ENCODE data around the gene SLIT1. TPM values are rescaled to one million over a fixed set of nuclear protein-coding genes. Genes with fewer than 3 reads are reported as not detected.

Gene SLIT1
- polyA plus RNA-seq, 1 donor from 2014 or later = 9.5 TPM

GRCh38 chr10:97028126-97028831 is 157.5 kb downstream of the SLIT1 start:
- H3K9me3 ChIP-seq (ENCODE audit: low read length) = no peaks in the 10 kb centered on the region
- H3K9me2 ChIP-seq (ENCODE audit: insufficient read depth, low read length) = no peaks in the 10 kb centered on the region
- TF ChIP-seq SMC3 (conservative IDR thresholded peaks at IDR 0.05; ENCODE audit: poor library complexity) = no peak
- TF ChIP-seq EP300 (conservative IDR thresholded peaks at IDR 0.05; ENCODE audit: poor library complexity, severe bottlenecking) = no peak
- no peak for TF ChIP-seq REST (IDR thresholded peaks at IDR 0.05; ENCODE audit: borderline replicate concordance)
- TF ChIP-seq CTCF (IDR thresholded peaks at IDR 0.05; ENCODE audit: poor library complexity, severe bottlenecking) = no peak
- no peak for TF ChIP-seq EZH2 (IDR thresholded peaks at IDR 0.05; ENCODE audit: borderline replicate concordance, insufficient read depth, low read length, poor library complexity, severe bottlenecking)
- TF ChIP-seq MXI1 (conservative IDR thresholded peaks at IDR 0.05; ENCODE audit: poor library complexity, severe bottlenecking) = no peak
- no peaks in the 10 kb centered on the region for H3K79me2 ChIP-seq (replicated peaks; ENCODE audit: insufficient read depth, low read length)
- no peak overlapping the region for H3K27ac ChIP-seq (ENCODE audit: low read length)
- H3K36me3 ChIP-seq (ENCODE audit: insufficient read depth, low read length) = no peaks in the 10 kb centered on the region
- H3K4me3 ChIP-seq (ENCODE audit: low read length) = no peak overlapping the region
- H3K27me3 ChIP-seq (ENCODE audit: insufficient read depth, low read depth, low read length) = no peaks in the 10 kb centered on the region
- no peak overlapping the region for H3K9ac ChIP-seq (ENCODE audit: low read length)
- H2AFZ ChIP-seq (ENCODE audit: low read depth, low read length) = no peak overlapping the region
- no peaks in the 10 kb centered on the region for H4K20me1 ChIP-seq (ENCODE audit: insufficient read depth)
- H3F3A ChIP-seq (ENCODE audit: insufficient read depth, low read length, poor library complexity, severe bottlenecking) = no peaks in the 10 kb centered on the region
- H3K4me2 ChIP-seq (ENCODE audit: low read length) = no peak overlapping the region

DNA sequence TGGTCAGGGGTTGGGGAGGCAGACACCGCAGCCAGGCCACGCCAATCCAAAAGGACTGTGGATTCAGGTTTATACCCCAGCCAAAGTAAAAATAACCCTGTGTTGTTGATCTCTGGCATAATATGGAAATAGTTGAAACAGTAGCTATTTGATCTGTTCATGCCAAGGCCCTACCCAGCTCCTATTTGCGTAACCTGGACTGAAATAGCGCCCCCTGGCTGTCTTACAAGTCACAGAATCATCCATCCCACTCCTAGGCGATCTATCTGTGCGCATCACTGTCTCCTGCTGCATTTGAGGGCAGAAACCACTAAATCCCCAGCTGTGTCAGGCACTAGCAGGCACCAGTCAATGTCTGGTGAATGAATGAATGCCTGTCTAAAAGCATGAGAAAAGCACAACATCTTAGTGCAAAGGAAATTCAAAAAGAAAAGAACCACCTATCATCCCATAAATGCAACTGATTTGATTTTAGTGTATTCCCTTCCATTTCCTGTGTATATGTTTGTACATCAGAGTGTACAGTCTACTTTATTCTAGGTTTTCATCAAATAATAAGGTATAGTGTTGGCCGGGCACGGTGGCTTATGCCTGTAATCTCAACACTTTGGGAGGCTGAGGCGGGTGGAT is 160.0 kb downstream of the SLIT1 start:
- H3K9me3 ChIP-seq (ENCODE audit: low read length) = no peaks in the 10 kb centered on the region
- no peak overlapping the region for H3K9ac ChIP-seq (ENCODE audit: low read length)
- no peaks in the 10 kb centered on the region for H4K20me1 ChIP-seq (ENCODE audit: insufficient read depth)
- no peaks in the 10 kb centered on the region for H3K79me2 ChIP-seq (replicated peaks; ENCODE audit: insufficient read depth, low read length)
- no peak overlapping the region for H3K4me3 ChIP-seq (ENCODE audit: low read length)
- H3K27ac ChIP-seq (ENCODE audit: low read length) = no peak overlapping the region
- TF ChIP-seq MXI1 (conservative IDR thresholded peaks at IDR 0.05; ENCODE audit: poor library complexity, severe bottlenecking) (no peak), CTCF (IDR thresholded peaks at IDR 0.05; ENCODE audit: poor library complexity, severe bottlenecking) (peak; percentile 55), REST (IDR thresholded peaks at IDR 0.05; ENCODE audit: borderline replicate concordance) (no peak), POLR2AphosphoS5 (IDR thresholded peaks at IDR 0.05) (no peak), EP300 (conservative IDR thresholded peaks at IDR 0.05; ENCODE audit: poor library complexity, severe bottlenecking) (no peak), SMC3 (conservative IDR thresholded peaks at IDR 0.05; ENCODE audit: poor library complexity) (peak; percentile 39), RAD21 (conservative IDR thresholded peaks at IDR 0.05) (peak; percentile 28), EZH2 (IDR thresholded peaks at IDR 0.05; ENCODE audit: borderline replicate concordance, insufficient read depth, low read length, poor library complexity, severe bottlenecking) (no peak), TAF1 (IDR thresholded peaks at IDR 0.05; ENCODE audit: low read depth) (no peak)
- H3K36me3 ChIP-seq (ENCODE audit: insufficient read depth, low read length) = no peaks in the 10 kb centered on the region
- no peaks in the 10 kb centered on the region for H3K9me2 ChIP-seq (ENCODE audit: insufficient read depth, low read length)
- H2AFZ ChIP-seq (ENCODE audit: low read depth, low read length) = no peak overlapping the region
- no peaks in the 10 kb centered on the region for H3F3A ChIP-seq (ENCODE audit: insufficient read depth, low read length, poor library complexity, severe bottlenecking)
- no peaks in the 10 kb centered on the region for H3K27me3 ChIP-seq (ENCODE audit: insufficient read depth, low read depth, low read length)
- H3K4me2 ChIP-seq (ENCODE audit: low read length) = no peak overlapping the region

Data from neural cell (in vitro differentiated cells).